Natural killer cell (primary cell): ENCODE measurements around the gene FAM13A. TPM values are rescaled to one million over a fixed set of nuclear protein-coding genes. Genes with fewer than 3 reads are reported as not detected.

Experiments used
- ATAC-seq, 3 donors: fragments of 150-1000 bp in 2 of 3; fragments of 200-7000 bp in 1 of 3; cut with Tn5 transposase; 1 replicate in 1 of 3; 2 replicates in 2 of 3; pipeline ENCODE4 v1.10.0; 2021; ENCODE audit warnings: mild to moderate bottlenecking in 2 of 3, moderate library complexity in 2 of 3
- DNase-seq, 2 donors: peaks; one replicate each; pipeline versions ENCODE4 v3.0.0 to v3.0.0-alpha.2; 2013 to 2021; ENCODE audit warnings: mixed read lengths in 1 of 2
- H3K27ac ChIP-seq: one replicate; pipeline ENCODE4 v1.5.1; 2013; ENCODE audit warnings: mild to moderate bottlenecking, low read length
- H3K27me3 ChIP-seq: one replicate; pipeline ENCODE4 v1.6.1; 2013; ENCODE audit warnings: low read length; ENCODE audit not compliant: control insufficient read depth, insufficient read depth
- H3K36me3 ChIP-seq: one replicate; pipeline ENCODE4 v1.6.1; 2013; ENCODE audit warnings: low read length; ENCODE audit not compliant: control insufficient read depth, insufficient read depth
- H3K4me1 ChIP-seq: one replicate; pipeline ENCODE4 v1.6.1; 2013; ENCODE audit warnings: low read length; ENCODE audit not compliant: control insufficient read depth, insufficient read depth
- H3K4me3 ChIP-seq: one replicate; pipeline ENCODE4 v1.5.1; 2013; ENCODE audit warnings: low read length
- H3K9me3 ChIP-seq: one replicate; pipeline ENCODE4 v1.6.1; 2013; ENCODE audit warnings: low read length; ENCODE audit not compliant: control insufficient read depth, insufficient read depth
- H3K27ac Mint-ChIP-seq, 2 donors: one replicate each; pipeline ENCODE4 v1.8.0; 2022; ENCODE audit warnings: mild to moderate bottlenecking in 2 of 2, mixed read lengths in 2 of 2, moderate library complexity in 1 of 2
- H3K27me3 Mint-ChIP-seq, 2 donors: one replicate each; pipeline ENCODE4 v1.8.0; 2022; ENCODE audit warnings: low read depth in 2 of 2, mixed read lengths in 2 of 2
- H3K36me3 Mint-ChIP-seq: one replicate; pipeline ENCODE4 v1.8.0; 2022; ENCODE audit warnings: mixed read lengths
- H3K4me1 Mint-ChIP-seq, 2 donors: one replicate each; pipeline ENCODE4 v1.8.0; 2022; ENCODE audit warnings: mixed read lengths in 2 of 2
- H3K4me3 Mint-ChIP-seq: one replicate; pipeline ENCODE4 v1.8.0; 2022; ENCODE audit warnings: mild to moderate bottlenecking, moderate library complexity, mixed read lengths
- H3K9me3 Mint-ChIP-seq, 2 donors: one replicate each; pipeline ENCODE4 v1.8.0; 2022; ENCODE audit warnings: mixed read lengths in 2 of 2
- CTCF ChIP-seq: fragments of 200-600 bp; IDR thresholded peaks from one replicate; pipeline ENCODE4 v1.8.0; 2022; ENCODE audit warnings: antibody characterized with exemption
- WGBS: methylation state at CpG from one replicate; pipeline ENCODE4 v1.1.7; 2013; ENCODE audit warnings: missing lambda C conversion rate; ENCODE audit not compliant: insufficient coverage; 5-methylcytosine and 5-hydroxymethylcytosine counted together
- intact Hi-C: fragments of 100-400 bp; cut with micrococcal nuclease; formaldehyde crosslinking; loops from one replicate; pipeline ENCODE4 v1.14.2; 2022
- total RNA-seq, 4 donors: library from RNA; stranded (reverse); fragments of 120-200 nt in 1 of 4; gene quantifications; one replicate each; pipeline versions ENCODE4 v1.2.3 to v1.2.4, GENCODE V29; 2013 to 2022

The FAM13A gene
- total RNA-seq, 3 donors from 2014 or later (not counting 1 experiment from before 2014, with no cell fraction given): 8.8 to 10.0 (median 8.9) TPM

- intact Hi-C loops: no loop called here
- H3K36me3 ChIP-seq: no peaks in the 10 kb centered on the region
- H3K4me3 Mint-ChIP-seq: no peak overlapping the region
- no peak overlapping the region for H3K27ac ChIP-seq
- WGBS: no CpG with 5 or more reads among the region's 1 CpG
- DNase-seq (no peak), ATAC-seq (no peak)
- H3K9me3 ChIP-seq: no peaks in the 10 kb centered on the region
- peaks cover 0 to 7% of the 10 kb centered on the region in 2 donors for H3K27me3 Mint-ChIP-seq
- no peaks in the 10 kb centered on the region for H3K36me3 Mint-ChIP-seq
- H3K4me1 Mint-ChIP-seq: no peaks in the 10 kb centered on the region
- H3K27me3 ChIP-seq: no peaks in the 10 kb centered on the region
- TF ChIP-seq CTCF: no peak
- H3K4me1 ChIP-seq: no peaks in the 10 kb centered on the region
- H3K4me3 ChIP-seq: no peak overlapping the region
- H3K9me3 Mint-ChIP-seq: no peaks in the 10 kb centered on the region
- H3K27ac Mint-ChIP-seq: no peak overlapping the region
Observed at GRCh38 chr4:88971536-88971935, 85.4 kb downstream of the FAM13A start.

DNA sequence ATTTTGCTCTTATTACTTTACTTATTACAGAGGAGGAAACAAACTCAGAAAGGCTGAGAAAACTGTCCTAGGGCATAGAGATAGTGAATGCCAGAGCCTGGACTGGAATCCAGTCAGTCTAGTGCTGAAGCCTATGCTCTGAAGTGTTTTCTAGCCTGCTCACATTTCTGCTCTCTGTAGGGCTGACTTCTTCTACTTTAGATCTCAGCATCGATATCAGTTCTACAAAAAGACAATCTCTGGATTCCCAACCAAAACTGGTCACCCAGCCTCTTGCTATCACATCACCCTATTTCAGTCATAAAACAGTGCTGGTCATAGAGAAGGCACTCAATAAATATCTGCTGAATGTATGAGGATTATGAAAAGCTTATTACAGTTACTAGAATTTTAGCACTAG lies 87.2 kb downstream of the FAM13A start:
- WGBS: 88% methylated on average over 1 of the region's 1 CpG
- H3K4me3 ChIP-seq: no peak overlapping the region
- Mint-ChIP-seq H3K4me3 (no peak overlapping the region), H3K36me3 (no peaks in the 10 kb centered on the region), H3K4me1 (no peaks in the 10 kb centered on the region), H3K27ac (no peak overlapping the region), H3K9me3 (no peaks in the 10 kb centered on the region), H3K27me3 (peaks cover 0 to 7% of the 10 kb centered on the region in 2 donors)
- no peaks in the 10 kb centered on the region for H3K36me3 ChIP-seq
- DNase-seq: no peak
- no peaks in the 10 kb centered on the region for H3K27me3 ChIP-seq
- H3K4me1 ChIP-seq: no peaks in the 10 kb centered on the region
- H3K9me3 ChIP-seq: no peaks in the 10 kb centered on the region
- ATAC-seq: no peak
- intact Hi-C loops: no loop called here
- no peak overlapping the region for H3K27ac ChIP-seq
- TF ChIP-seq CTCF: no peak

DNA sequence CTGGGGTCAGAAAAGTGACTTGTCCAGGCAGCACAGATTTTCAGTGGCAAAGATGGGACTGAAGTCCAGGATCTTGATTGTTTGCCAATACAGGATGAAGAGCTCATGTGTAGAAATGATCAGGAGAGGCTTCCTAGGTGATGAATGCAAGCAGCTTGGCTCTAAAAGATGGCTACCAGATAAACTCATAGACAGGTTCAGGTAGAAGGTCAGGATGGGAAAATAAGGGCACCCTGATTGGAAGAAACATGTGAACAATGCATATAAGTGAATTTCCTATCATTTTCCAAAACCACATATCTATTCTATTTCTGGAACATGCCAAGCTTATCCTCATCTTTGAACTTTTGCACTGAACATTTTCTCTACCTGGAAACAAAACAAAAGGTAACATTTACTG lies 87.7 kb downstream of the FAM13A start:
- intact Hi-C loops: no loop called here
- H3K4me1 Mint-ChIP-seq: no peaks in the 10 kb centered on the region
- Histone ChIP-seq H3K9me3 (no peaks in the 10 kb centered on the region), H3K36me3 (no peaks in the 10 kb centered on the region), H3K27me3 (no peaks in the 10 kb centered on the region), H3K4me1 (no peaks in the 10 kb centered on the region), H3K4me3 (no peak overlapping the region), H3K27ac (no peak overlapping the region)
- H3K9me3 Mint-ChIP-seq: no peaks in the 10 kb centered on the region
- no peak for ATAC-seq
- no peaks in the 10 kb centered on the region for H3K36me3 Mint-ChIP-seq
- H3K4me3 Mint-ChIP-seq: no peak overlapping the region
- no peak overlapping the region for H3K27ac Mint-ChIP-seq
- TF ChIP-seq CTCF: no peak
- H3K27me3 Mint-ChIP-seq: peaks cover 0 to 7% of the 10 kb centered on the region in 2 donors
- DNase-seq: no peak

GRCh38 chr4:88967883-88968331 lies 89.1 kb downstream of the FAM13A start:
- Histone ChIP-seq H3K4me1 (no peaks in the 10 kb centered on the region), H3K27me3 (no peaks in the 10 kb centered on the region), H3K36me3 (no peaks in the 10 kb centered on the region), H3K9me3 (no peaks in the 10 kb centered on the region), H3K27ac (no peak overlapping the region), H3K4me3 (no peak overlapping the region)
- Mint-ChIP-seq H3K4me1 (no peaks in the 10 kb centered on the region), H3K27me3 (no peaks in the 10 kb centered on the region), H3K36me3 (no peaks in the 10 kb centered on the region), H3K9me3 (no peaks in the 10 kb centered on the region), H3K27ac (no peak overlapping the region), H3K4me3 (no peak overlapping the region)
- intact Hi-C loops: no loop called here
- WGBS: 96% methylated on average over 2 of the region's 2 CpGs
- no peak for TF ChIP-seq CTCF
- ATAC-seq (no peak), DNase-seq (no peak)
